Skin epidermis (tissue), 12 donors: ENCODE measurements around the gene STIL.
A peak's percentile ranks its signal among the peaks of the same experiment; 100 is the strongest.

ENCODE experiments used
- H3K27ac ChIP-seq, 21 experiments: fragments of 200-600 bp; sonication (generic) in 11 of 21; one replicate each; pipeline ENCODE4 v1.5.0; 2020; ENCODE audit warnings: mild to moderate bottlenecking in 3 of 21, inconsistent platforms in 2 of 21, moderate library complexity in 2 of 21
- H3K4me3 ChIP-seq, 7 experiments: fragments of 200-600 bp; sonication (generic) in 2 of 7; one replicate each; pipeline ENCODE4 v1.5.0; 2020; ENCODE audit warnings: inconsistent platforms in 2 of 7, mild to moderate bottlenecking in 2 of 7, moderate library complexity in 1 of 7

STIL gene

DNA sequence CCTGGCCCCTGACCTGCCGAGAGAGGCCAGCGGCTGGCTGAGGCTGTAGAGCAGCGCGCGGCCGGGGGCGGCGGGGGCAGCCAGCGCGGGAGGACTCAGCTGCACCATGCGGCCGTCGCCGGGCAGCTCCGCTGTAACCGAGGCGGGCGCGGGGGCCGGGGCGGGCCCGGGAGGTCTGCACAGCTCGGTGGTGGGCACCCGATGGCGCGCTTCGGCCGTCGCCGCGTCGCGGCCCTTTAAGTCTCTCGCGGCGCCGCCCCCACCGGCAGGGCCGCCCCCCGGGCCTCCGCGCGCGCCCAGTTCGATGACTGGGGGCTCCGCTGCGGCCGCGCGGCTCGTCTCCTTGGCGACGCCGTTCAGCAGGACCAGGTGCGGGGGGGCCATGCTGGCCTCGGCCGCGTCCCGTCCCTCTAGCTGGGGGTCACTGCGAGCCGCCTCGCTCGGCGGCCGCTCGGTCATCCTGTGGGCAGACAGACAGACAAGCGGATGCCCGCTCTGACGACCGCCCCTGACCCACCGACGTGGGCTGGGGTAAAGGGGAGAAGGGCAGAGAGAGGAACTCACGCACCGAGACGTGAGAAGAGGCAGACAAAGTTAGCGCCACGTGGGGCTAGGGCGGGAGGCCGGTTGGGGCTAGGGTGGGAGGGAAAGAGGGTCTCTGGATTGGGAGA lies 88.4 kb downstream of the STIL start:
- H3K4me3 ChIP-seq: peak overlapping the region in 4 of 7 experiments; percentile 2 to 30 (median 11)
- H3K27ac ChIP-seq: peak overlapping the region in 3 of 21 experiments; percentile 2 to 27 (median 9)

DNA sequence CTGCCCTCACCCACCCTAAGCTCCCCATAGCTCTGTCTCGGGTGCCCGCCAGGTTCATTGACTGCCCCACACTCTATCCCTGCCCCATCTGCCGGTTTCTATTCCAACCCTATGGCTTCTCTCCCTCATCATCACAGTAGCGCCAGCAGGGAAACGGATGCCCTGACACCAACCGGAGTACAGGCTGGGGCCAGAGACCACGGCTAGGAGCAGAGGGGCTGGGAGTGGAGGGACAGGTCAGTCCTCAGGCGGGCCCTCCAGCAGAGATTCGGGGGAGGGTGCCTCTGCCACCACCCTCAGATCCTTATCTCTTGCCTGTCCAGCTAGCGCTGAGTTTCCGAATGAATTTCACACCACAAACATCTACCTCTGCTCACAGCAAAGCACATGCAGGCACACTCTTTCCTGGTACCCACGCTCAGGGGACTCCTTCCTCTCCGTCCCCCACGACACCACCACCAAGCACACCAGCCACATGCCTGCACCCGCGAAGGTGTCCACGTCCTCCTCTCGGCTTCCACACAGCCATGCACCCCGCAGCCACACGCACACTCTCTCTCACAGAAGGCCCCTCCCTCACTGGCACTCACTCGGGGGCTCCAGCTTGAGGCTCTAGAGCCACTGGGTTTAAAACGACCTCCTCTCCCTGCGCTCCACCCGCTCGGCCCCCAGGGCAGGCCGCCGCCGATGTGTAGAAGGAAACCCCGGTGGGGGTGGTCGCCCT lies 89.1 kb downstream of the STIL start:
- peak overlapping the region in 4 of 7 experiments; percentile 2 to 30 (median 11) for H3K4me3 ChIP-seq
- H3K27ac ChIP-seq: peak overlapping the region in 1 of 21 experiments; percentile 9

DNA sequence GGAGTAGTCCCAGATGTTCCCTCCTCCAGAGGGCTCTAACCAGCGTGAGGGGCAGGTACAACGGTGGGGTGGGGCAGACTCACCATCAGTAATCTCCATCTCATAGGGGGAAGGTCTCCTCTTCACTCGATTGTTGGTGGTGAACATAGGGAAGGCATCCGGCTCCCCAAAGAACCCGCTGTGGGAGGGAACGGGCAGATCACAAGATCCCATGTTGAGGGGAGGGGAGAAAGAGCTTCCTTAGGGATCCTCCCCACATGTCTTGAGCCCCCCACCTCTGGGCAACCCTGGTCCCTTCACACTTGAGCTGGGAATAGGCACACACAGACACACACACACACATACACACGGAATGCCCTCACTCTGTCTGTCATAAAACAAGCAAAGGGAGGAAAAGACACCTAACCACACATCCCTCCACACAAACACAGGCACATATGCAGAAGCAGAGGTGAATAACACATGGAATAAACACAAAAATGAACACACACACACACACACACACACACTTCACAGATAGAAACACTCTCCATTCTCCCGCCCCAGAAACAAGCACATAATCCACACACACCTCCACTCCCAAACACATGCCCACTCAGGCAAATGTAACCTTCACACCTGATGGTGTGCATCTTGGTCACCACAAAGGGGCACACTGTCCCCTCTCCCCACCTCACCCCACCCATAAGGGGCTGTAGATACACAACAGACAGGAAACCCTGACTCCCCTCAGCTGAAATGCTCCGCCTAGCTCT lies 89.8 kb downstream of the STIL start:
- no peak overlapping the region for H3K4me3 ChIP-seq
- no peak overlapping the region for H3K27ac ChIP-seq

DNA sequence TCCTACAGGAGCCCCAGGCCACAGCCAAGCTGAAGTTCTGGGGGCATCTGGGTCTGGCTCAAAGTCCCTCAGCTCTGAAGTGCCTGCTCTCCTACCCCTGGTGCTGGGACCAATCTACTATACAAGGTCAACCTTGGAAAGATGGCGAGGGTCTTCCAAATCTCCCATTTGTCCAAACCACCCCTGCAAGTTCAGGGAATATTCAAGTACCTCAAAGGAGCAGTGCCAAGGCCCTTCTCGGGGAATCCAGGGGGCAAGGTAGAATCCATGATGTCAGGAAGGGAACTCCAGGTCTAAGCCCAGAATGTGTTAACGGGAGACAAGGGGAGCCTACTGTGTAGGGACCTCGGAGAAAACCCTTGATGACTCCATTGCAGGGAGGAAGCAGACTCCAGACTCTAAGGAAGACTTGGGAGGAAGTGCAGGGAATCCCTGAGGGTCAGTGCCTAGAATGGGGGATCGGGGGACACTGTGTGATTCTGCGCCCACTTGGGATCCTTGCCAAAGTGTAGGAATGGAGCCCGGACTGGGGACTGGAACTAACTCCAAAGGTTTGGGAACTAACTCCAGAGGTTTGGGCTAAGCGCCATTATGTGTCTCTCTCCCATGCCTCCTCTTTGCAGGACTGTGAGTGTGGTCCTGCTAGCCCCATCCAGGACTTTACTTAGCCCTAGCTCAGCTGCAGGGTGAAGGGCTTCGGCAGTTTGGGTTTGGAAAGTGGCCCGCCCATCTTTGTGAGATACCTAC lies 90.6 kb downstream of the STIL start:
- no peak overlapping the region for H3K4me3 ChIP-seq
- no peak overlapping the region for H3K27ac ChIP-seq

DNA sequence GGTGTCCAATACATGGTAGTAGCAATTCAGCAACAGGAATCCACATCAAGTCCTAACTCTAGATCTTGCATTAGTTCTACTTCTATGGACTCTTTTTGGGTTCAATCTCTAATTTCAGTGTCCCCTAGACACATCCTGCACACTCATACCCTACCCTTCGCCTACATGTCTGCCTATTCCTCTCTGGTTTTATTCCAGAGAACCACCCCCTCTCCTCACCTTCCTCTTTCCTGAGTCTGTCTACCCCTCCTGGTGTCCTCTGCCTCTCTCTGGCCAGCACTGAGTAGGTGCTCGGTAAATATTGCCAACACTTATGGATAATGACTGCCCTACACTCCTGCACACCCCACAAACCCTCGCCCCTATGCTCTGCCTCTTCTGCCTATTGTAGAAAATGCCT lies 91.5 kb downstream of the STIL start:
- Histone ChIP-seq H3K4me3 (no peak overlapping the region), H3K27ac (no peak overlapping the region)

DNA sequence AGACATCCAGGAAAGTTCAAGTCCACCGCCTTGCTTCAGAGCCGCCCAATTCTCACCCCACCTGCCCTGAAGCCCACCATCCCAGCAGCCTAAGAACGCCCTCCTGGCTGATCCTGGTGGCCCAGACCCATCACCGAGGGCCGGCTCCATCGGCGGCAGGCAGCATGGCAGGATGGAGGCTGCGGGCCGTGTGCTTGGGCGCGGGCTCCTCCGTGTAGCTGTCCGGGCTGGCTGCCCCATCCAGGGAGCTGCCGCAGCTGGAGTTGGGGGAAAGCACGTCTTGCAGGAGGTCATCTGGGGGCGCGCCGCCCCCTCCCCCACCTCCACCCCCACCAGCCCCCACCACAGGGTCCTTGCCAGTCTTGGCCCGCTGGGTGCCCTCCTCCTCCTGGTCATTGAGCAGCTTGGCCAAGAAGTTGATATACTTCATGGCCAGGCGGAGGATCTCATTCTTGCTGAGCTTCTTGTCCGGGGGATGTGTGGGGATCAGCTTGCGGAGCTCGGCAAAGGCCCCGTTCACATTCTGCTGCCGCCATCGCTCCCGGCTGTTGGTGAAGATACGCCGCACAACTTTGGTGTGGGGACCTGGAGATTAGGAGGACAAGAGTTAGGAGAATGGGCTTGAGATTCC lies 94.2 kb downstream of the STIL start:
- H3K4me3 ChIP-seq: no peak overlapping the region
- no peak overlapping the region for H3K27ac ChIP-seq

DNA sequence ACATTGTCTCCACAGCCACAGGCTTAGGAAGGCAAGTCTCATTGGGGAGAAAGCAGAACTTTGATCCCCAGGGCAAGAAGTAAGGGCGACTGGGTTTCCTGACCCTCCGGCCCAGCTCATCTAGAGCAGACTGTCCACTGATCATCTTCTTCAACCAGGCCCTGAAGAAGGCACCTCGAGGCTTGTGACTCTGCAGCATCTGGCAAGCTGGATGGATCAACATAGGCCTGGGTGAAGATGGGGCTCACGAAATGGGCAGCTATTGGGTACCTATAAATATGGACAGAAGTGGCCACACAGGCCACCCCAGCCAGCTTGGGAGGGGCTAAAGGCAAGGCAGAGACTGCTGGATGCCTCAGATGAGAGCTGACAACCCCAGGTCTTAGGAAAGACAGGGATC lies 94.9 kb downstream of the STIL start:
- H3K27ac ChIP-seq: no peak overlapping the region
- no peak overlapping the region for H3K4me3 ChIP-seq

DNA sequence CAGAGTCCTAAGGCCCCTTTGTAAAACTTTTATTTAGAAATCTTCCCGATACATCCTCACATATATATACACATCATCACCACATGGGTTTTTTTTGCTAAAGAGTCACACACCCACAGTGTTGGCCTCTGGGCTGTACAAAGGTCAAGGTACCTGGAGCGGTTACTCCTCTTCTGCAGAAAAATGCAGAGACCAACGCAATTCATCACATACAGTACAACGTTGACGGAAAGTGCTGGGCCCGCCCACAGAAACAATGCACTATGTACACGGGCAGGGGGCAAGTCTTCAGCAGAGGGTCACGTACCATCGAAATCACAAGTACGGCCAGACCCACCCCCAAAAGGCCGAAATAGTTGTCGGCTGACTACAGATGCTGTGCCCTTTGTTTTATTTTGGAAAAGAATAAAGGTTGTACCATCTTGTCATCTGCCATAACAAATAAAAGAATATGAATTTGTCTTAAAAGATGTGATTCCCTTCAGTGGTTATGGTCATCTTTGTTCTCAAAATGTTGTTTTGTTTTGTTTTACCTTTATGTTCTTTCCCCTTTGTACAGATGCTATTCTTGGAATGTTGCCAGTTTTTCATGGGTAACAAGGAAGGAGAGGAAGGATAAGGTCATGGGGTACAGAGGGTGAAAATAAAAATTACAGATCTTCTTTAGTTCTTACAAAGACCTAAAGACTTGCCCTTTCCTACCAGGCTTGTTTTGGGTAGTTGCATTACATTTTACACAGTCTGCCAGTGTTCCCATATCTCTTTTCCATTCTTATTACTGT lies 97.5 kb downstream of the STIL start:
- no peak overlapping the region for H3K27ac ChIP-seq
- no peak overlapping the region for H3K4me3 ChIP-seq

DNA sequence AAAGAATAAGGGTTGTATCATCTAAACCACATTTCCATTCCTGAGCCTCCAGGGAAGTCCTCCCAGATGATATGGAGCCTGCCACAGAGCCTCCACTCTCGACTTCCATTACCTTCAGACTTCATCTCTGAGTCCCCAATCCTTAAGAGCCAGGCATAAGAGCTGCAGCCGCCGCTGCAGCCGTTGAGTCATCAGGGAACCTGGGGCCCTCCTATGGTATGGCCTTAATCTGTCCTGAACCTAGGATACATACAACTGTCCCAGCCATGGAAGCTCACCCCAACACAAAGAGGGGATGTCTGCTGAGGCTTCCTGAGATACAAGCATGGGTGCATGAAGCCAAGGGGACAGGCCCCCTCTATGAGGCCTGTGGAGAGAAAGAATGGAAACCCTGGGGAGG lies 98.2 kb downstream of the STIL start:
- H3K27ac ChIP-seq: no peak overlapping the region
- H3K4me3 ChIP-seq: no peak overlapping the region

DNA sequence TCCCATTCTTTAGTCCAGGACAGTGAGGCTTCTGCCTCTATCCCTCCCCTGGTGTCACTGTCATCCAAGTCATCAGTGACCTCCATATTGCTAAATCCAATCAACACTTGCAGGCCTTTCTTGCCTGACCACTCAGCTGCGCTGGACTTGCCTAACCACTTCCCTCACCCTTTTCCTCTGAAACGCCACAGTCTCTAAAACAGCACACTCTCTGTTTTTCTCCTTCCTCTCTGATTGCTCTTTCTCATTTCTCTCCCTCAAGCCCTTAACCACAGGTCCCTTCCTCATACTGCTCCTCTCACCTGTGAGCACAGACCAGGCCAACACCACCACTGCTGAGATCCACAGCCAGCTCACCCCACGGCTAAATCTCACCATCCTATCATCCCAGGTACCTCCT lies 99.4 kb downstream of the STIL start:
- Histone ChIP-seq H3K27ac (no peak overlapping the region), H3K4me3 (no peak overlapping the region)

DNA sequence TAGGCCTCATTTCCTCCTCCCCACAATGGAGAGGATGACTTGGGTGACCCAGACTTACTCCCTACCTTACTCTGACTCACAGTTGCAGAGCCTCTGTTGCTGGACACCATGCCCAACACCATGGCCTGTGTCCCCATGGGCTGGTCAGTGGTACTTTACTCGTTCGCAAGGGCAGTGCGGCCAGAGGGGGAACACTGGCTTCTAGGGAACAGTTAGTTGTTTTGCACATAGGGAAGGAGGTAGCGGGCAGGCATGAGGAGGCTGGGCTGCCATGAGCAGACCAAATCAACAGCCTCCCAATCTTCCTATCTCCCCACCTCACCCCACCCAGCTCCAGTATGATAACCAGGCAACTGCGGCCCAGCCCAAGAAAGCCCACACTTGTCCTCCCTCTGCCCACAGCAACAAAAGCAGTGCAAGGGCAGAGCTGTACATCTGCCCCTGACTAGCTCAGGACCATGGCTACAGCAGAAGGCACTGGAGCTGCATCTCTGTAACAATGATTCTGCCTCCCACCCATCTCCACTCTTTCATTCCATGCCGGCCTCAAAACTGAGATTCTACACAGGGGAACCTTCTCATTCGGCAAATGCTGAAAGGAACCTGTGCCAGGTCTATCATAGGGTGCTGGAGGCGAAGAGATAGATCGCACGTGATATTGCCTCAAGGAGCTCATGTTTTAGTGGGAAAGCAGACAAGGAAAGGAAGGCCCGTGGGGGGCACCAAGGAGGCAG lies 100.5 kb downstream of the STIL start:
- Histone ChIP-seq H3K4me3 (no peak overlapping the region), H3K27ac (peak overlapping the region in 2 of 21 experiments; percentile 16 to 38)

DNA sequence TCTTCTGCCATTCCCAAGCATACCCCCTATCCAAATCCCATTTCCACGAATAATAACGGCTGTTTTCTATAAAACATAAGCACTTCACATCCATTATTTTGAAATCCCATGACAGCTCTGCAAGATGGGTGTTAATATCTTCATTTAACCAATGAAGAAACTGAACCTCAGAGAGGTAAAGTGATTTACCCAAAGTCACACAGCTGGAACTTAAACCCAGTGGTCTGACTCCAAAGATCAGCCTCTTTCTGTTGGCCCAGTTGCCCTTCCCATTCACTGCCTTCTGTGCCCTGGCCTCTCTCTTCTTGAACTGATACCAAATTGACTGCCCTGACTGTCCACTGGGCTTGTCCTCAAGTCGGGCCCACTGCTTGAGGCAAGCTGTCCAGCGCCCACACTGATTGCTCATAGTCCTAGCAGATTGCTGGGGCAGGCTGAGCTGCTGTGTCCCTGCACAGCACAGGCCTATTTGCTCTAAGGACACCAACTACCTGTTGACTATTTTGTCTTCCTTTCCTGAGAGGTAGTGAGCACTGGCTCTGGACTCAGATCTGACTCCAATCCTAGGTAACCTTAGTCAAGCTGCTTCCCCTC lies 101.2 kb downstream of the STIL start:
- H3K27ac ChIP-seq: peak overlapping the region in 8 of 21 experiments; percentile 6 to 83 (median 40)
- no peak overlapping the region for H3K4me3 ChIP-seq

DNA sequence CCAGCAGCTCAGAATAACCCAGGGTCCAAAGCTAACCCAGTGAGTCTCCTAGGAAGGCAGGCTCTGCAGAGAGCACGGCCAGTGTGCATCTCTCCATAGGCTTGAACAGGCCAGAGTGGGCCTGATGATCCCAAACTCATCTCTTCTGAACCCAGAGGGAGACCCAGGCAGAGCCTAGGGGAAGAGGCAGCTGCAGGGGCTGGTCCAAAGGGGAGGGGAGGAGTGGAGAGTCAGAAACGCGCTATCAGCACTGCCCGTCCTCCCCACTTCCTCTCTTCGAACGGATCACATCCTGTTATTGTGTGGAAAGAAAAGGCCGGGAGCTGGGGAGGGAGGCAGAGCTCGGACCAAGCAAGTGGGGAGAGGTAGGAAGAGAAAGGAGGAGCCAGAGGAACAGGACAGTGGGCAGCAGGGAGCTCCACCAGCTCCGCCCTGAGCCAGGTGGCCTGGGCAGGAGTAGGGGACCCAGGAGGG lies 102.1 kb downstream of the STIL start:
- Histone ChIP-seq H3K4me3 (no peak overlapping the region), H3K27ac (peak overlapping the region in 8 of 21 experiments; percentile 31 to 83 (median 42))

DNA sequence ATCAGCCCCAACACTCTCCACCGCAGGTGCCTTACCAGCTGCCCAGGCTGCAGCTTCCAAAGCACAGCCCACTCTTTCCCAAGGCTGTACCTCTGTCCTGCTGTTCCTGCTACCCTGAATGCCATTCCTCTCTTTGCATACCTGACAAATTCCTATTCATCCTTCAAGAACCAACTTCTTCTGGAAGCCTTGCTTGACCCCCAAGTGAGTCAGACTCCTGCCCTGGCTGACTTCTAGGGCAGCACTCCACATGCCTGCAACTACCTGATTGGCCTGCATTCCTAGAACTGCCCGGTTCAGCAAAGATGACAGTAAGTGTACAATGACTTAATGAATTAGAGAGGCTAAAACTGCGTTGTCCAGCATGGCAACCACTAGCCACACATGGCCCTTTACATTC lies 103.3 kb downstream of the STIL start:
- Histone ChIP-seq H3K4me3 (no peak overlapping the region), H3K27ac (peak overlapping the region in 1 of 21 experiments; percentile 8)

DNA sequence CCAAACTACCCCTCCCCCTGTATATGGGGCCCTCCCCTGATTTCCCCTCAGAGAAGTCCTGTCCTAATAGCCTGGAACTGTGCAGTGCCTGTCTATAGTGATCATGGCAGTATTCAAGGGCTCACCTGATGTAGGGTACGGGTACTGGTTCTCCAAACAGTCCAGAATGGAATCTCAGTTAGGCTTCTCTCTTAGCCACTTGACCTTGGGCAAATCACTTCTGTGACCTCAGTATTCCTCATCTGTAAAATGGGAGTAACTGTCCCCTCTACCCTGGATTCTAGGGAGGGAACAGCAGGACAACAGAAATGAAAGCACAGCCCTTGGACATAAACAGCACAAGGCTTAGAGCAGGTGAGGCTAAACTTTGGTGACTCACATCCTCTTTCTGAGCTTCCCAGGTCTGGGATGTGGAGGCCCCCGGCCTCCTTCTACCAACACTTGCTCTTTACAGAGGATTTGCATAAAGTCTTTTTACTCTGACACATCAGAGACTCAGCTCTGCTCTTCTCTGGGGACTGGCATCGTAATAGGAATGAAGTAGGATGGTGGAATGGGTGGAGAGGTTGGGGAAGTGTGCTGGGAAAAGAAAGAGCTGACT lies 104.1 kb downstream of the STIL start:
- H3K27ac ChIP-seq: no peak overlapping the region
- no peak overlapping the region for H3K4me3 ChIP-seq

DNA sequence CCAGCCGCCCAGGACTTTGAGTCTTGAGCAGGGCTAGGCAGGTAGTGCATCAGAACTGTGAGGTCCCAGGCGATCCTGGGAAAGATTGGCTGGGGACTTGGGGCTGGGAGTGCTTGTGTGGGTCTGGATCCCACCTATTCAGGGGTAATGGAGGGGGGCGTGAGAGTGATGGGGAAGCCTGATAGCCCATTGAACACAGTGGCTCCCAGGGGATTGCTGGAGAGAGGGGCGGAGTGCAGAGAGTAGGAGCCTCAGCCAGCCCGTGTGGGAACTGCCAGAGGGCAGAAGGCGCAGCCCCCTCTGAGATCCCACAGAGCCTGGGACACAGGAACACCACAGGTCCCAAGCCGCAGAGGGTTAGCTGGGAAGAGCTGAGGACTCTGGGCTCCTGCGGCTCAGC lies 104.9 kb downstream of the STIL start:
- H3K4me3 ChIP-seq: no peak overlapping the region
- H3K27ac ChIP-seq: no peak overlapping the region

DNA sequence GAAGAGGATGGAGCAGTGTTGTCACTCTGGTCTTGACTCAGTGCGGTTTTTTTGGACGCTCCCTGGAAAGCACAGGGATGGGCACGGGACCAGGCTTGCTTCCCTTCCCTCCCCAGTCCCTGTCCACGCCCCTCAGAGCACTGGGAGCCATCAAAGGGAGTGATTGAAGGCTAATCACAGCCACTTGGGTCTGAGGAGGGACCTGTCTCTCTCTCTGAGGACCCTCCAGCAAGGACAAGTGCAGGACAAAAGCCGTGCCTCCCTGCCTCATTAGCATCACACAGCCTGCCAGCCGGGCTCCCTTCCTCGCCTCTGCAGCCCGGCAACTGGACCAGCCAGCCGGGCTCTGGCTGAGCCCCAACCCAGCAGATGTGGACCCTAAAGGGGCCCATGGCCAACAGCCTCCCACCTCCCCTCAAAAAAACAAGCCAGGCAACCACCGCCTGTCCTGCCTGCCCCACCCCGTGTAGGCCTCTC lies 105.5 kb downstream of the STIL start:
- Histone ChIP-seq H3K4me3 (no peak overlapping the region), H3K27ac (no peak overlapping the region)
